Fibroblast of the aortic adventitia (primary cell): Measurements from ENCODE around the gene AP3S2. TPM values are rescaled to one million over a fixed set of nuclear protein-coding genes. Genes with fewer than 3 reads are reported as not detected.

Experiments used
- DNase-seq: peaks from one replicate; pipeline ENCODE4 v3.0.0-alpha.2; 2010; ENCODE audit warnings: low read depth
- H3K4me3 ChIP-seq: 2 replicates; pipeline ENCODE4 v1.5.1; 2011; ENCODE audit warnings: low read depth, mild to moderate bottlenecking, control low read depth, low read length, moderate library complexity
- total RNA-seq: library from RNA; depleted of rRNA; stranded (reverse); fragments of >200 nt; gene quantifications from 2 replicates; pipeline ENCODE4 v1.2.3, GENCODE V29; 2012; ENCODE audit warnings: low replicate concordance
- TF ChIP-seq, protein P1 (sequence below): IDR thresholded peaks from 2 replicates; pipeline ENCODE4 v1.5.1; 2011; ENCODE audit warnings: mild to moderate bottlenecking, low read length, control low read depth, inconsistent platforms; ENCODE audit not compliant: insufficient read depth

Gene AP3S2
- total RNA-seq, 1 donor = 63.5 TPM

DNA sequence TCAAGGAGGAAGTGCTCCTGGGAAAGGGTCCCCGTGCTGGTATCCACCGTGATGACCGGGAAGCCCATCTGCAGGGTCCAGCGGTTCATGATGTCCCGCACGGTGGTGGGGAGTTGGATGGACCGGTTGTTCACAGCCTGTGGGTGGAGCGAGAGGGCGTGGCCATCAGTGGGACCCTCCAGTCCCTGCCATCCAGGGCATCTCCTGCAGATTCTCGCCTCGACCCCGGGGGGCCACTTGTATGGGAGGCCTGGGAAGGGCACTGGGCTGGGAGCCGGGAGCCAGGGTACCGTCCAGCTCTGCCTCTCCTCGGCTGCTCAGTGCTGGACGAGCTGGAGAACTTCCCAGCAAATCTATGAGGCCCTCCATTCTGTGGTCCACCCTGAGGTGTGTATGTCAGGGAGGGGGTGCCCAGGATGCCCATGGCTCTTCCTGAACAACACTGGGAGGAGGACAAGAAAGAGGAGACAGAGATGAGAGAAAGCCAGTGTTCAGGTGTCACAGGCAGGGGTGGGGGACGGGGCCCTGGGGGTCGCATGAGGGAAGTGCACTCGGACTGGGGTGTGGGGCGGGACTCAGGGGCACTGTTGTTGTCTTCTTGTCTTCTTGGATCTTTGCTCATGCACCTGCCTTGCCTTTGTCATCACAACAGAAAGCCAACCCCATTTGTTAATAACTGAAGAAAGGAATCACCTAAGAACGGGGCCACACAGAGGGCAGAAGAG, 92.2 kb downstream of the AP3S2 start:
- H3K4me3 ChIP-seq = no peak overlapping the region
- no peak for DNase-seq
- TF ChIP-seq, protein P1, sequence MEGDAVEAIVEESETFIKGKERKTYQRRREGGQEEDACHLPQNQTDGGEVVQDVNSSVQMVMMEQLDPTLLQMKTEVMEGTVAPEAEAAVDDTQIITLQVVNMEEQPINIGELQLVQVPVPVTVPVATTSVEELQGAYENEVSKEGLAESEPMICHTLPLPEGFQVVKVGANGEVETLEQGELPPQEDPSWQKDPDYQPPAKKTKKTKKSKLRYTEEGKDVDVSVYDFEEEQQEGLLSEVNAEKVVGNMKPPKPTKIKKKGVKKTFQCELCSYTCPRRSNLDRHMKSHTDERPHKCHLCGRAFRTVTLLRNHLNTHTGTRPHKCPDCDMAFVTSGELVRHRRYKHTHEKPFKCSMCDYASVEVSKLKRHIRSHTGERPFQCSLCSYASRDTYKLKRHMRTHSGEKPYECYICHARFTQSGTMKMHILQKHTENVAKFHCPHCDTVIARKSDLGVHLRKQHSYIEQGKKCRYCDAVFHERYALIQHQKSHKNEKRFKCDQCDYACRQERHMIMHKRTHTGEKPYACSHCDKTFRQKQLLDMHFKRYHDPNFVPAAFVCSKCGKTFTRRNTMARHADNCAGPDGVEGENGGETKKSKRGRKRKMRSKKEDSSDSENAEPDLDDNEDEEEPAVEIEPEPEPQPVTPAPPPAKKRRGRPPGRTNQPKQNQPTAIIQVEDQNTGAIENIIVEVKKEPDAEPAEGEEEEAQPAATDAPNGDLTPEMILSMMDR = no peak

DNA sequence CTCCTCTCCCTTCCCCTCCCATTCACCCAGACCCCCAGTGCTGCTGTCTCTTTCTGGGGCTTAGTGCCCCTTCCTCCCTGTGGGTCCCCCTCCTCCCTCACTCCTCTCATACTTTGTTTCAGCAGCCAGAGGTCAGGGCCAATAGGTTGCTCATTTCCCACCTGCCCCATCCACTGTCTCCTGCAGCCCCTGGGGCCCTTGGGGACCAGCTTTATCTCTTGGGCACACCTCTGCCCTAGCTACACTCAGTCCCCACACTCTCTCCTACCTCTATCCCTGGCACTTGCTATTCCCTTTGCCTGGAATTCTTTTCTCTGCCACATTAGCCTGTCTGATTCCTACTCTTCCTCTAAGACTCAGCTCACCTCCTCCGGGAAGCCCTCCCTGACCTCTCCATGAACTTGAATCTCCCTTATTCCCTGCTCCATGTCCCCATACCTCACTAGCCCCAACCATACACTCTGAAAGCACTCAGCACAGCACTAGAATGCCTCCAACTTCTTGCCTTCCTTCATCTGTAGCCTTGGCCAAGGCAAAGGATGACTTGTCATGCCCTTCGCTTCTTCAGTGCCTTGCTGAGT, 93.8 kb downstream of the AP3S2 start:
- no peak for DNase-seq
- TF ChIP-seq, protein P1 = no peak
- H3K4me3 ChIP-seq = no peak overlapping the region

DNA sequence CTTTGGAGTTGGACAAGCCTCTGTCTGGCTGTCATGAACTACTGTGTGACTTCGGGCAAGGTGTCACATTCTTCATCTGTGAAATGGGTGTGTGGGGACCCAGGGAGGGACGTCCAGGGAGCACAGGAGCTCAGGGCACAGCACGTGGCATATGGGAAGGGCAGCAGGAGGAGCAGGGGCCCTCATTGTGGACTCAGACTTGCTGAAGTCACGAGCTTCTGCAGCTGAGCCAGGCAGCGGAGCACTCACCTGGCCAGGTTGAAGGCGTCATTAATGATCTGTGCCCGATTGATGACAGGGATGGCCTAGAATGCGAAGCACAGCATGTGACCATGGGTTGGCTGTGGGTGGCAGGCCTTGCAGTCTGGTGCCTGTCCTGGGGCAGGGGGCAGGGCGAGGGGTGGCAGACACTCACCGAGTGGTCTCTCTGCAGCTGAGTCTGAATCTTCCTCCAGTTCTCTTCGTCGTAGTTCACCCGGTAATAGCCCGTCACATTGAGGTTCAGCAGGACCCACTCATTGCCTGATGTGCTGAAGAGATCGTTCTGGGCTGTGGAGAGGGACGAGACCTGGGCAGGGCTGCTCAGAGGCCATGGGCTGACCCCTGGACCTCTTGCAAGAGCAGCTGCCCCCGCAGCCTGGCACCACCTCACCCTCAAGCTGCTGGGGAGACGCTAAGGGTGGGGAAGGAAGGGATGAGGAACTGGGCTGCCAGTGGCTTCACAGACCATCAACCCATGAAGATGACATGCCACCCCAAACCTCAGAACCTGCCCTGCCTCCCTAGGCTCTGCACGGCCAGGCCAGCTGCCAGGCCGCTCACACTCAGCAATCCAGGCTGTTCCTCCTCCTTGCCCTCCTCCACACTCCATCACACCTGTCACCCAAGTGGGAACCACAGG, 94.5 kb downstream of the AP3S2 start:
- TF ChIP-seq, protein P1 = no peak
- no peak for DNase-seq

DNA sequence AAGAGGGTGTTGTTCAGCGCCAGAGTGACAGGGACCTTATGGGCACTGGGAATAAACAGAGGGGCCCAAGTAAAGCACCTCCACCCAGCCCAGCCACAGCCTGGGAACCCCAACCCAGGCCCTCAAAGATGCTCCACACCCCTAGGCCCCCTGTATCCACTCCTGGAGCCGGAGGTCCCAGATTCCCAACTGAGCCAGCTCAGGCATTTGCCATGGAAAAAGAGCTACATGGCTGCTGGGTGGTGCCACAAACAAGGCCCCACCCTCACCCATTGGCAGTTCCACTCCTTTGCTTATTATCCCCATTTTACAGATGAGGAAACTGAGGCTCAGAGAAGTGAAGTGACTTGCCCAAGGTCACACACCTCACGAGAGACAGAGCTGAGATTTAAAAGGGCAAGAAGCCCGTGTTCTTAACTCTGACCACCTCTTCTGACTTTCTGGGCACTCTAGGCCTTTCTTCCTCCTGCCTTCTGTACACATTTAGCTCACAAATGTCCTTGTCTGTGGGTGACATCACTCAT, 96.1 kb downstream of the AP3S2 start:
- H3K4me3 ChIP-seq = no peak overlapping the region
- TF ChIP-seq, protein P1 = no peak
- DNase-seq = no peak

More for the DNA sequence above, 94.5 kb downstream of the AP3S2 start:
- no peak overlapping the region for H3K4me3 ChIP-seq

DNA sequence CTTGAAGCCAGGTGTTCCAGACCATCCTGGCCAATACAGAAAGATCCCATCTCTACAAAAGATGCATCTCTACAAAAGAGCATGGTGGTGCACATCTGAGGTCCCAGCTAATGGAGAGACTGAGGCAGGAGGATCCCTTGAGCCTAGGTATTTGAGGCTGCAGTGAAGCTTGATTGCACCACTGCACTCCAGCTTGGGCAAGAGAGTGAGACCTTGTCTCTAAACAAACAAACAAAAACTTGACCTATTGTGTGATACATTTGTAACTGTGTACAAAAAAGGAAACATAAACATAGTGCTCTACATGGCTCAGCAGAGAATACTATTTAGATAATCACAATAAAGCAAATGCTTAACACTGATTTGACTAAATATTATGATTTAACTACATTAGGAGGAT, 97.8 kb downstream of the AP3S2 start:
- TF ChIP-seq, protein P1 = no peak
- no peak overlapping the region for H3K4me3 ChIP-seq
- DNase-seq = no peak

DNA sequence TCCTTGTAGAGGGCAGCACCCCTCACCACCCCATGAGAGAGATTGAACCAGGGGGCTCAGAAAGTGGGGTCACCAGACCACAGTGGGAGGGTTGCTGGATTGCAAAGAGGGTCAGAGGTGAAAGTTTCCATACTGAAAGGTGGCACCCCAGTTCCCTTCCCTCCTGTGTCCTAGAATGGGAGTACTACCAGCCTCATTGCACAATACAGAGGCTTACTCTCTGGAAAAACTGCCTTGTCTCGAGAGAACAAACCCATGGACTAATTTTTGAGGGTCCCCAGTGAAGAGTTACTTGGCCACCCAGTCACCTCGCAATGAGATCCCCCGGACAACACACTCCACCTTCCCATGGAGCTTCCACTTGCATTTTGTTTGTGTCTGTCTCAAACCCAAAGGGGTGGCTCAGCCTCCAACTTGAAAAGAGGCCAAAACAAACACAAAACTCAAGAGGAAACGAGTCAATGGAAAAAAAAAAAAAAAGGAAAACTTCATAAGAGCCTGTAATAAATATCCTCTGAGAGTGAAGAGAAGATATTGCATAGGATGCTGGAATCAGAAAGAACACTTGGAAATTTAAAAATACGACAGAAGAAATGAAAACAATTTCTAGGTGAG, 99.1 kb downstream of the AP3S2 start:
- TF ChIP-seq, protein P1 = no peak
- peak; percentile 83 for DNase-seq
- no peak overlapping the region for H3K4me3 ChIP-seq
